Prostate gland (tissue), 2 donors: ENCODE results near the gene RNPC3.

Experiments
- CTCF ChIP-seq, 4 experiments: fragments of 200-600 bp in 2 of 4; fragments of 450-650 bp in 2 of 4; sonication (generic) in 2 of 4; IDR thresholded peaks; 1 replicate in 3 of 4; 2 replicates in 1 of 4; pipeline ENCODE4 v1.5.1; 2016 to 2019; ENCODE audit warnings: antibody characterized with exemption in 4 of 4, mild to moderate bottlenecking in 2 of 4, moderate library complexity in 2 of 4
- POLR2A ChIP-seq: fragments of 450-650 bp; IDR thresholded peaks from one replicate; pipeline ENCODE4 v1.6.1; 2016; ENCODE audit warnings: antibody characterized with exemption, mild to moderate bottlenecking
- POLR2AphosphoS5 ChIP-seq: sonication (generic); formaldehyde crosslinking; IDR thresholded peaks from one replicate; pipeline ENCODE4 v1.6.1; 2017; ENCODE audit warnings: antibody characterized with exemption

- TF ChIP-seq CTCF (IDR thresholded peaks at IDR 0.05), result no peak
- TF ChIP-seq POLR2A, result no peak
- TF ChIP-seq POLR2AphosphoS5, result no peak
Measured at GRCh38 chr1:103513711-103514110, 11.8 kb upstream of the RNPC3 start.
